Germinal center (tissue), 1 donor: Measurements from ENCODE around the gene PRR5L.

Experiments
- DNase-seq: peaks from one replicate; pipeline ENCODE4 v3.0.0; 2012; ENCODE audit warnings: mixed read lengths, low spot score

Gene PRR5L

DNA sequence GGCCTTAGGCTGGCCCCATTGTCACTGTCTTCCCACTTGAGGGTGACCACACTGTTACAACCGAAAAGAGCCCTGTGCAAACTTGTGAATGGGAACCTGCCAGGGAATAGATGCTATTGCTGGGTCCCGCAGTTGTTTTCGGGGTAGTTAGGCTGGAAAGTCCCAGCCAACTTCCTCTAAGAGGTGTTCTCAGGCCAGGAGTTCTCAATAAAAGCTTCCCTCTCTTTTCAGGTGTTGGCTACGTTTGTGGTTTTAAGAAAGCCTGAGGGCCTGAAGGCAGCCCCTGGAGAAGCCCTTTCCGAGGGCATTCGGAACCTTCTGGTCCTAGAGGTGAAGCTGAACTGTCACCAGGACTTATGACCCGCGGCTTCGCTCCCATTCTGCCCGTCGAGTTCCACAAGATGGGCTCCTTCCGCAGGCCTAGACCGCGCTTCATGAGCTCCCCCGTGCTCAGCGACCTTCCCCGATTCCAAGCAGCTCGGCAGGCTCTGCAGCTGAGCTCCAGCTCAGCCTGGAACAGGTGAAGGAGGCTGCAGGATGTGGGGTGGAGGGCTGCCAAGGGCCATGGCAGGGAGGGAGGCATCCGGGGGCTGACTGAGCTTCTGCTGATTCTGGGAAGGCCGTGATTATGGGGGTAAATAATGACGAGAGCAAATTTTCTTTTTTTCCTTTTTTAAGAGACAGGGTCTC is 104.8 kb downstream of the PRR5L start:
- DNase-seq = no peak

DNA sequence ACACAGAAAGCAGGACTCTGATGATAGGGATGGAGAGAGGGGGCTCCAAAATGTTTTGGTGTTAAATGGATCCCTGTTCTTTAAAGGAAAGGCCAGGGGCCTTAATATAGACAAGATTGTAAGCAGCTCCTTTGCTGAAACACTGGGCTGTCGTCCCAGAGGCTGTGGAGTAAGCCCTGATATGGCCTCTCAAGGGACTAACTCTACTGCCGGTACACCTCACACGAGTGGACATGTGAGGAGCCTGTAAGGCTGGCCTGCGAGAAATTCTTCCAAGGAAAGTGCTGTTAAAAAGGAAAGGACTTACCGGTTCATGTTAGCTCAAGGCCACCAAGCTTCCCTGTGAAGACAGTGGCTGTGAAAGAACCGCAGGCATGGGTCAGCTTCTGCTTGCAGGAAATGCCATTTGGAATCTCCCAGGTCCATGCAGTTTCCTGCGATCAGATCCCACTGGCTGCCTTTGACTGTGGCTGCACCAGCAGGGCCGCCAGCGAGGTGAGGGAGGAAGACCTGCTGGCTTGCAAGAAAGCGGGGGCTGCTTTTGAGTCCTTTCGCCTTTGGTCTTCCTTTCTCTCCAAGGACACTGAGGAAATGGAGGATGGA is 106.6 kb downstream of the PRR5L start:
- DNase-seq = no peak

DNA sequence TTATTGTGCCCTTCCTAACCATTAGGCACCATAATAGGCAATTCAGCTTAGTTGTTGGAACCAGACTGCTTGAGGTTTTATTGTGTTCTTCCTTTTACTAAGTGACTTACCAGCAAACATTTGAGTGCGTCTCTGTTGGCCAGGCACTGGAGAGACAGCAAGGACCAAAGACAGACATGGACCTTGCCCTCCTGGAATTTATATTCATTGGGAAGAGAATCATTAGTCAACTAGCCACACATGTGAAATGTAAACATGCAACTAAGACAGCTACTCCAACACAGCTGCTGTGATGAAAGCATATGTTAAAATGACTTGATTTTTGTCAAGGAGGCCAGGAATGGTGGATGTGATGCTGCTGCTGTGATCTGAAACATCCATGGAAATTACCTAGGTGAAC is 107.6 kb downstream of the PRR5L start:
- DNase-seq = no peak

DNA sequence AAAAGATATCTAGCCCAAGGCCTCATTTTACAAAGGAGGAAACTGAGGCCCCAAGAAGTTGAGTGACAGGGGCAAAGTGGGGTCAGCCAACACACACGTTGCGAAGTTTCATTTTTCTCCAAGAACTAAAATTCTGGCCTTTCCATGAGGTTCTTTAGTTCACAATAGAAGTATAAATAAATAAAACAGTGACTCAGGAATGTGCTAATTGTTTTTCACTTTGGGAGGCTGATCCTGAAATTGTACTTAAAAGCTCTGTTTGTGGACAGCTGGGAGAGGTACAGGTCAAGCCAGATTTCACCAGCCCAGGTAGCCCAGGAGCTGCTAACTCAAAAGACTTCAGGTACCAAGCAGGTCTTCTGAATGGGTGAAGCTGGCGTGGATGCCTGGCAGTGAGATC is 108.7 kb downstream of the PRR5L start:
- DNase-seq = no peak

DNA sequence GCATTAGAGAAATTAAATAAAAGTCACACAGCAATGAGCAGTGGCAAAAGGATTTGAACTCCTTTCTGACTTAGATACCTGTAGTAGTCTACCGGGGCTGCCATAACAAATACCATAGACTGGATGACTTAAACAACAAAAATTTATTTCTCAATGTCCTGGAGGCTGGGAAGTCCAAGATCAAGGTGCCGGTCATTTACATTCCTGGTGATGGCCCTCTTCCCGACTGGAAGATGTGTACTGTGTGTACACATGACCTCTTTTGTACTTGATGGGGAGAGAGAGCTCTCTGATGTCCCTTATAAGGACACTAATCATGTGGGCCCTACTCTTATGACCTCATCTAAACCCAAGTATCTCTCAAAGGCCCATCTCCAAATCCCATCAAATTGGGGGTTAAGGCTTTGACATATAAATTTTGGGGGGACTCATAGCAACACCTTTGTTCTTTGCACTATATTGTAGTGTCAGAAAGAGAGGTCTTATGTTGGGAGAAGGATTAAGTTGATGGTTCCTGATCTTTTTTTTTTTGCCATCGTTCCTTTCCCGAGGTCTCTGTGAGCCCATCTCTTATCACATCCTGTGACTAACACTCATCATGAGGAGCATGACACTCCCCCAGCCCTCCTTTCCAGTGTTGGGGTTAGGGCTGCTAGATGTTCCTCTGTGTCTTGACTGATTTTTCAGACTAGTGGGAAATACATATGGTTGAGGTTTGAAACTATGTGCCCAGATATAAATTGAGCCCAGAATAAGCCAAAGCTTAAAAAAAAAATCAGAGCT is 109.7 kb downstream of the PRR5L start:
- no peak for DNase-seq

DNA sequence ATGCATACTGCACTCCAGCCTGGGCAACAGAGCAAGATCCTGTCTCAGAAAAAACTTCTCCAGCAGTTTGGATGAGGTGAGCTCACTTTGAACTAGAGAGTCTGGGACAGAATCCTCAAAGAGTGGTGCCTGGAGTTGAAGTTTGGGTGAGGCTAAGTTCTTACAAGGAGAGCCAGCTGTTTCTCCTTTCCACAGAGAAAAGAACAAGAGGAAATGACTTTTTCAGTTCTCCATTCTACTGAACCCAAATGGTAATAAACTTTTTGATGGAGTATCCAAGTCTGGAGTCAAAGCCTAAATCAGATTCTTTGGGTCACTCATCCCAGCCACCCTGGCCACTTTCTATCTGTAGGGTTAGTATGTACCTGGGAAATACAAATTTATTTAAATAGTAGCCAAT is 111.3 kb downstream of the PRR5L start:
- DNase-seq = no peak

DNA sequence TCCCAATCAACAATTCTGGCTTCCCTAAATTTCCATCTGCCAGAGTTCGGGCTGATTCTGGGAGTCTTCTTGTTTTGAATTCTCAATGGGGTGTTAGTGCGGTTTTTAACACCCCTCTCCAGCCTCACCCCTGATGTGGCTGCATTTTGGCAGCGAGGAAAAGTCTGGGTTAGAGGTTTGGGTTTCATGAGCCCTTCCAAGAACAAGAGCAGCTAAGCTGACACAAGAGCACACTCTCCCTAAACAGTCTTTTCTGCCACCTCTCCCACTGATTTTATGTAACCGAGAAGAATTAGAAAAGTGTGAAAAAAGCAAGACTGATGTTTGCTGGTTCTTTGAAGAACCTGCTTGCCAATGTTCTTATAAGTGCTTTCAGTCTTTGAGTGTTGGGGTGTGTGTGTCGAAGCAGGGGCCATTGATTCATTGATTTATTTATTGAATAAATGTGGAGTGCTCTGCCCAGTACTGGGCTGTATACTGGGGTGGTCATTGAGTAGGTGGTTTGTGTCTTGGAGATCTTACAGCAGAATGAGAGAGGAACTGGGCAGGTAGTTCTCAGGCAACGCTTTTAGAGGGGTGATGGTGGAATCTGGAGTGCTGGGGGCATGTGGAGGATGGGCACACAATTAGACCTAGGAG is 112.5 kb downstream of the PRR5L start:
- DNase-seq = no peak

DNA sequence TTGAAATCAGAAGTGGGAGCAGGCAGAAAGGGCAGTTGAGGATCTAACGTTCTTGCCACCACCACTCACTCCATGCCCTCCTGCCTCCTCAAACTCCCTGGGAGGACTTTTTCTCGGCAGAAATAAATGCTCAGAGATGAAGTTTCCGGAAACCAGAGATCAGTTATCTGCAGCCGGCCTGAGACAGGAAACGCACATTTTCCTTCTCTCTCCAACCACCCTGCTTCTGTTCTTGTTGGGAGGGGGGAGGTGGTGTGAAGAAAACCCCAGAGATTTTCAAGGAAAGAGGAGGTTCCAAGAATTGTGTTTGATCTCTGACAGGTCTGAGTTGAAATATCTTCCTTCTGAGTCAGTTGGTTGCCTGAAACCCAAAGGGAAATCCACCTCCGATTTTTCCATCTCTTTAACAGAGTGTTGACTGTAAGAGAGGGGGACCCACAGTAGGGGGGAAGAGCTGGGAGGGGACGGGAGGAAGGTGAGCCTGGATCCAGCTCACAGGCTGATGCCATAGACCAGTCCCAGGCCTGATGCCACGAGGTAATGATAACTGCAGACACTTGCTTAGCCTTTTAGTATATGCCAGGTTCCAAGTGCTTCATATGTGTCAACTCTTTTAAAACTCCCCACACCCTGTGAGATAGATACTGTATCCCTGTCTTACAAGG is 113.2 kb downstream of the PRR5L start:
- no peak for DNase-seq

DNA sequence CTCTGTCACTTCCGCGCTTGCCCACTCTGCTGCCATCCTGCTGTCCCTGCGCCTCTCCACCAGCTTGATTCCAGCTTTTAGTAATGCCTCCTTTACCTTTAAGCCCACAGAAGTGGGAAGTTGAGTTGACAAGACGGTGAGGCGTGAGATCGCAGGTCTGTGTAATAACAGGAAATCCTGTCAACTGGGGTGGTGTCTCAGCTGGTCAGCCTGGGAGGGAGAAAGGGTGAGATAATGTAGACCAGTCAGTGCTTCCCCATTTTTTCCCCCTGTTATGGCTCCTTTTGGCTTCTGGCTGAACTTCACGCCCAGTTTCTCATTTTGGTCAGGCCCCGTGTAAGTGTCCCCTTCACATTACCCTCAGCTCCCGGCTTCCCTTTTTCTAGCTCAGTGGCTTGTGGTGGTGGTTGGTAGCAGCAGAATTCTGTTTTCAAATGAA is 115.1 kb downstream of the PRR5L start:
- peak; percentile 5 for DNase-seq

DNA sequence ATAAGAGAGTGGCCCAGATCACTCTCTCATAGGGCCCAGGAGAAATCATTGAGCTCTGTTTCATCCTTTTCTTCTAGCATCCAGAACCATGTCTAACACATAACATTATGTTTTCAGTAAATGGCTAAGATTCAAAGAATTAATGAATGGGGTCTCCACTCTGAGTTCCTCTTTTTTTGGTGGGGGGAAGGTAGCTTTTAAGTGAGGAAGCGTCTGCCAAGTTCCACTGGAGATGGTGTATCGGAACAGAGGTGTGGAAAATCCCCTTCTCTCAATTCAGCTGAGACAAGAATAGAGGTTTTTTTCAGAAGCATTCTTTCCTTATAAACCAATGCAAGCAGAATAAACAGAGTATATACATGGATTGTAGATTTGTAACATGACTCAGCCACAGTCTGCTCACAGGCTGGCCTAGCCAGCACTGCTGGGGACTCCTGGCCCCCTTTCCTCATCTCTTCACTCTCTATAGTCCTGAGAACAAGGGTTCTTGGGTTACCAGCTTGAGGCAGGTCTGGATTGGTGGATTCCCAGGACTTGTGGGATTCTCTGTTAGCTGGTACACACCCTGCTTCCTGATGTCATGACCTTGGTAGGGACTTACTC is 116.8 kb downstream of the PRR5L start:
- DNase-seq = no peak

DNA sequence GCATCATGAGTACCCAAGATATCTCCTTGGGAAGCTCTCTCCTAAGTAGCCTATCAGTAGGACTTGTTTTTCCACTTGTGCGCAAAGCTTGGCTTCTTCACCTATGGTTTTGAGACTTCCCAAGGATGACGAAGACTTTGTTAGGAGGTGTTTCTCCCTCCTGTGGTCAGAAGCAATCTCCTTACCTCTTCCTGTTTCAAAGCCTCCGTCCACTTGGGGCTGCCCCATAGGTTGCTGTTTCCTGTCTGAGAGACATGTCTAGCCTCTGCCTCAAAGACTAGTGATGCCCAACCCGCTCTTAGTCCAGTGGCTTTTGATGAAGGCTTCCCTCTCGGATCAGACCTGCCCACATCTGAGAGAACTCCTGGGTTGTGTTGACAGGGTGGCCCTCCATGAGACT is 121.1 kb downstream of the PRR5L start:
- DNase-seq = no peak

DNA sequence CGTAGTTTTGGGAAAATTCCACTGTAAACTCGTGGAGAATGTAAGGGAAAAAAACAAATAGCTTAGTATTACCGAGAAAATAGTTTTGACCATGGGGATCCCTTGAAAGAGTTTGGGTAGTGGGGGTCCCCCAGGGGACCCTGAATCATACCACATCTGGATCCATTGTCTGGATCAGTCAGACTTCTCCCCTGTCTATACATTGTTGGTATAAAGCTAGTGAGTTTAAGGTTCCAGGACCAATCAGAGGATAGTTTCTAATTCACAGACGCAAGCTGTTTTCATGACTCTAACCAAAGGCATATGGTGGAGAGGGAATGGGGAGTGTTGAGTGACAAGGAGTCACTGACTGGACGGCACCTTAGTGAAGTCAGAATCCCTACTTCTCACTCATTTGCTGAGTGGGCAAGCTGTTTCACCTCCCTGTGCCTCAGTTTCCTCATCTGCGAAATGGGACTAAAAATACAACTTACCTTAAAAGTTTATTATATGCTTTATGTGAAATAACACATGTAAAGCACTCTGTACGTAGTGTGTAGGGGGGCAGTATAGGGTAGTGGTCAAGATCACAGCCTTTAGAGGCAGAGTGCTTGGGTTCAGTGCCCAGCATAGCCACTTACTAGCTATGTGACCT is 123.8 kb downstream of the PRR5L start:
- no peak for DNase-seq

DNA sequence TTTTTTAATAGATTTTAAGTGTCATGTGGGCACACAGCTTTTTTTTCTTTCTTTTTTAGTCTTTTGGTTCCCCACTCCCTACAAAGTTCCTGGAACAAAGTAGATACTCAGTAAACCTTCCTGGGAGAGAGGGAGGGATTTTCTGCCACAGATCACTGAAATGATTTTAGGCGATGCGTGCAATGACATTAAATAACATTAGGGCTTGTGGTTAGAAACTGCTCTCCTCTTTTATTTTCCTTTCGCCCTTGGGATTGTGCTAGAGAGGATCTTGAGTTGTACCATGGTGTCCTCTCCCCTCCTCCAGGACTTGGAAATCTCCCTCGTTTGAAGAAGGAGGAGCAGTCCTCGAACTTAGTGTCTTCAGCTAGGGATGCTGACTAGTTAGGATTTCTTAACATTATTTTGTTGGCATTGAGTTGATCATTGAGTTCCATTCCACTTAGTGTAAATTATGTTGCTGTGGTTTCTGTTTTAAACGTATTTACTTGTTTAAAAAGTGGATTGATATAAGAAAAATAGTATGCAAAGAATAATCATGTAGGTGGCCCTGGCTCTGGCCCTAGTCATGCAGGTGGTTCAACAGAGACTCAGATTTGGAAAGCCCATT is 125.6 kb downstream of the PRR5L start:
- no peak for DNase-seq

DNA sequence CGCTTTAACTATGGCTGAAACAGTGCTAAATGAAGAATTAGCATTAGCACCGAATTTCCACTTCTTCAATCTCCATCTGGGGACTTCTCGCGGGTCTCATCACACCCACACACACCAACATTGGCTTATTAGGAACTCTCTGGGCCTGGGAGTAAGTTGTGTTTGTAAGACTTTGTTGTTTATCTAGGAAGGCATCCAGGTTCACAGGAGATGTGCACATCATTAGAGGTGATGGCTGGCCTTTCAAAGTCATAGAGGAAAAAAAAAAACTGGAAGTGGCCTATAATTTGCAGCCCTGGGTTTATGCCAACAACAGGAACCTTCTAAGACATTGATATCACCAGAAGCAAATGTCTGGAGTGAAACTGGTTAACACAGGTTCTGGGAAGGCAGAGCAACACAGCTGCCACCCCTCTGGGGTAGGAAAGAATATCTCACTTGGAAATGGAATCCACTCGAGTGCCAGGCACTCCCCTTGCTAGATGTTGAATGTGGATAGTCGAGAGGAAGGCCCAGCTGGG is 129.5 kb downstream of the PRR5L start:
- DNase-seq = no peak

DNA sequence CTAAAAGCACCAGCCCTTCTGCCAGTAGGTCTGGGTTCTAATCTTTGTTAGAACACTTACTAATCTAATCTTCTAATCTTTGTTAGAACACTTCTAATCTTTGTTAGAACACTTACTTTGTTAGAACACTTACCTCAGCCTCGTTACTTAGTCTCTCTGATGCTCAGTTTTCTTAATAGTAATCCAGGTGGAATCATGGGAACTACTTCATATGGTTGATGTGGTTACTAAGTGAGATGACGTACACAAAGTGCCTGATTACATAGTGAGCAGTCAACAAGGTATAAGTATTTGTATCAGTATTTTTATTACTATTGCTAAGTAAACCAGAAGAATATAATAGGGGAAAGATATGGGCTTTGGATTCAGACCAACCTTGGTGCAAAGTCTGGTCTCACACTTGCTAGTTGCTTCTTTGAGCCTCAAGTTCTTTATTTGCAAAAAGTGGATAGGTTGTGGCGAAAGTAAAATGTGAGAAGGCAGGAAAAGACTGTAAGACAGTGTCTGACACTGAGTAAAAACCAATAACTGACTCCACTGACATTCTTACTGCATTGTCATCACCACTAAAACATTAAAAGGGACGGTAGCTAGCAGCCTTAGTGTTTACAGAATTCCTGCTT is 130.2 kb downstream of the PRR5L start:
- no peak for DNase-seq

DNA sequence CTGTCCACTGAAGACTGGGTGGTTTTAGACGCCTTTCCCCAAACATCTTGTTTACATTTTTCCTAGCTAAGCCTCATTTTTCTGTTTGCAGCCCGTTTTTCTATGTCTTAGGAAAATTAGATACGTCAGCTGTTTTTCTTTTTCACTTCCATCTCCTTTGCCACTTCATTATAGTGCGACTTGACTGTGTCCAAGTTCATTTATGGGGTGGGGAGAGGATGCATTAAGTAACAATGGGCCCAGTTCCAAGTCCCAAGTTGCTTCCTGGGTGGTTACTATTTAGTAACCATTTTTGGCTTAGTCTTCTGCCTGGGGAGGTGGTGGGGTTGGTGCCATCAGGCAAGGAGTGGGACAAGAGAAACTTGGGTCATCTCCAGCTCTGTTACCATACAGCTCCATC is 131.0 kb downstream of the PRR5L start:
- DNase-seq = no peak

DNA sequence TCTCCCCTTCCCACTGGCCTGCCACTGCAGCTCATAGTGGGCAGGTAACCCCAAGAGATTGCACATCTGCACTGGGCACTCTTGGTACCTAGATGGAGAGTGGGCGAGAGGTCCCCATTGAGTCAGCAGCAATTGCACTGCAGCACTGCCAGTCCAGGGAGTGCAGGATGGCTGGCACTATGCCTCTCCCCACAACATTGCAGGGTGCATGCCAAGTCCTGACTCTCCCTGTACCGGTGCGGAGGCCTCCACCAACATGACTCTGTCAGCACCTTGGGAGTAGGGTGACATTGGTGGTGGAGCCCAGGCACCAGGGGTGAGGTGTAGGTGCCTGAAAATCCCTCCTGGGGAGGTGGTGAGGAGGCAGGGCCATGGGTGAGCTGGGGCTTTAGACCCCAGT is 131.8 kb downstream of the PRR5L start:
- no peak for DNase-seq

DNA sequence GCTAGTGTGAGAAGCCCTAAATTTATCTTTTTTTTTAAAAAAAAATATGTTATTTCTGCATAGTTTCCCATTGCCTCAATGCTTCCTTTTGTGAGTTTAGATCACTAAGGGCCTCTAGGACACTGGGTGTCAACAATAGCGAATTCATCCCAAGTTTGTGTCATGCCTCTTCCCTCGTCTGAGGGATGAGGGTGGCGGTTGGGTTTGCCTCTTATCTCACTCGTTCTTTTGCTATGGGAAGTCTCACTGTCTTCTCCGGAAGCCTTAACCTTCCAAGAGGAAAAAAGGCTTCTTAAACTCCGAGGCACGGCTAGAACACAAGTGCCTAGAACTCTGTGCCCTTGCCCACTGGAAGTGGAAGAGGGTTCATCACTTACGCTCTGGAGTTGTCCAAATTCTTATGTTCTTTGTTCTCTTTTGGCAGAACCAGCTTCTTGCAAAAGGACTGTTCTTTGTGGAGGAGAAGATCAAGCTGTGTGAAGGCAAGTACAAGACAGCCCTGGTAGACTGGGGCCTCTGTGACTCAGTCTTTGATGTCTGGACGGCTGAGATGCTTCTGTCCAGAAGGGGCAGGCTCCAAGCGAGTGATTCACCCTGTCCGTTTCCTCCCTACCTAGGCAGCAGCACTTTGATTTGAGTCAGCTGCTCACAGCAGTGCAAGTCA is 135.5 kb downstream of the PRR5L start:
- DNase-seq = no peak

DNA sequence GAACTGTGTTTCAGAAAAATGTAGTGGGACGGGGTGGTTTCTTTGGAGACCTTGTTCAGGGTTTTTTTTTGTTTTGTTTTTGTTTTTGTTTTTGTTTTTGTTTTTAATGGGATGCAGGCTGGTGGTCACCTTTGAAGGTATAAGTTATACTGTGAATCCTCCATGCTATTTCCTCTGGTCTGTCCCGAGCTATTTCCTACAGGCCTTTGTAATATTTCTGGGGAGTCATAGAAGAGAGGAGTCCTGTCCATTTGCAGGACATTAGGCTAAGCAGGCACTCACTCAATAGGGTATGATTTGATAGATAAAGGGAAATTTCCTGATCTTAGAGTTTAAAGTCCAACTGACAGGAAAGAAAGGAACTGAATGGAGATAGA is 136.0 kb downstream of the PRR5L start:
- DNase-seq = no peak

DNA sequence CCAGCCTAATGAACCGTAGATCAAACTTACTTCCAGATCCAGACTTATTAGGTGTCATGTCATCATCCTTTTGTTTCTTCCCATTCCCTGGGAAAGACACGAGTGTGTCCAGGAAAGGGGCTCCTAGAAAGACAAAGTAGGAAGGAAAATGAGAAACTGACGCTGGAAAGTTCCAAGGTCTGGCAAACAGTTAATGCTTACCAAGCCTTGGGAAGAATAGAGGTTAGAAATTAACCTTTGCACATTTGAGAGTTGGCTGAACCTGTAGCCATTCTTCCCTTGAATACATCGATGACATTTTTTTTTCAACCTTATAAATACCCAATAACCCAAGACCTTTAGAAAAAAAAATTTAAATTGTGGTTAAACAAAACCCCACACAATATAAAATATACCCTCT is 136.7 kb downstream of the PRR5L start:
- no peak for DNase-seq
